ENCODE measurements around the gene HOMEZ. TPM values are rescaled to one million over a fixed set of nuclear protein-coding genes. Genes with fewer than 3 reads are reported as not detected.

HOMEZ gene
- total and polyA plus RNA-seq, 2 of the 8 experiments (the other 6 are each of a cell fraction or from before 2014, with no cell fraction given), result 9.1 to 15.9 TPM

DNA sequence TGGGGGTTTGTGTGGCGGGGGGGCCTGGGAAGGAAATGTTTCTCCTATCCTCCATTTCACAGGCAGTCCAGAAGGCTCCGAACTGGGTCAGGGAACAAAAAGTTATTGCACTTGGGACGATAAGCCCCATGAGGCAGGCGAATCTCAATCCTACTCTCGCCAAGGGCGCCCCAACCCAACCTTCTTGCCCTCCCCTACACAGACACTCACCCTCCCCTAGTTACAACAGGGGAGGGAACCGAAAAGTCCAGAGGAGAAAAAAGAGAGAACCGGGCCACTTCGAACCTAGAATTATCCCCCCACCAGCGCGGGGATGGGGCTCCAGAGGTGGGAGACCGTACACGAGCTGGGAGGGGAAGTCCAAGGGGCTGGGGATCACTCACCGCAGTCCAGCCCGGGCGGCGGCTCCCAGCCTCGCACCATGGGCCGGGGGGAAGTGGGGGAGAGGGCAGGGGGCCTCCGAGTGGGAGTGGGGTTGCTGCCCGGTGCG, 357 bp downstream of the HOMEZ start:
- POLR2A ChIA-PET (ENCODE audit: partially characterized antibody), result interaction anchor here (0.5 to 2.3 kb wide), 6 partner anchors 11 to 122 kb away, joined by 3 to 8 read pairs (median 5); partner anchors contain the start of genes BCL2L2 and PABPN1
- Histone ChIP-seq H4K8ac (ENCODE audit: extremely low read depth, insufficient read depth, low read length) (peak overlapping the region; percentile 78; the same call in 1 of the 2 replicates), H3K79me2 (ENCODE audit: control insufficient read depth in 1 of 2, insufficient read depth in 2 of 2, low read length in 2 of 2) (peaks cover 0 to 5% of the 10 kb centered on the region in 2 experiments; a peak in 1 of 4 replicates), H2AFZ (ENCODE audit: low read length) (0 out of 2 replicates have a peak overlapping the region, but pooled peaks have one; percentile 10), H3K4me2 (ENCODE audit: insufficient read depth in 1 of 2, low read depth in 2 of 2, low read length in 2 of 2) (peak overlapping the region; percentile 72 to 78), H3K4ac (replicated peaks; ENCODE audit: insufficient read length, low read depth, low read length) (no peak overlapping the region), H3K27ac (ENCODE audit: low read depth, low read length) (no peak overlapping the region), H3K36me3 (ENCODE audit: control insufficient read depth in 2 of 4, insufficient read depth in 4 of 4, low read length in 3 of 4) (no peaks in the 10 kb centered on the region), H2BK5ac (ENCODE audit: low read depth, low read length) (no peak overlapping the region), H3K79me1 (ENCODE audit: low read depth, low read length) (no peaks in the 10 kb centered on the region), H3K18ac (ENCODE audit: extremely low read depth, low read length) (no peak overlapping the region; the same call in 1 of the 2 replicates), H2BK120ac (replicated peaks; ENCODE audit: low read depth, low read length) (no peak overlapping the region), H3K9ac (replicated peaks in 1 of 4; ENCODE audit: extremely low read depth in 1 of 4, low read depth in 3 of 4, low read length in 3 of 4) (peak overlapping the region; percentile 62 to 73 (median 65)), H3K56ac (replicated peaks; ENCODE audit: insufficient read length, low read depth, low read length) (no peak overlapping the region), H3K4me1 (replicated peaks in 1 of 4; ENCODE audit: control insufficient read depth in 3 of 4, insufficient read depth in 4 of 4, low read length in 3 of 4) (no peaks in the 10 kb centered on the region; a peak in 1 of 7 replicates), H2AK5ac (ENCODE audit: low read depth, low read length) (no peak overlapping the region), H4K20me1 (replicated peaks in 1 of 2; ENCODE audit: control insufficient read depth in 1 of 2, insufficient read depth in 2 of 2, low read length in 2 of 2) (peaks cover 2 to 8% of the 10 kb centered on the region in 2 experiments), H4K91ac (replicated peaks; ENCODE audit: insufficient read length, low read length) (no peak overlapping the region), H3K4me3 (ENCODE audit: extremely low read depth in 1 of 4, insufficient read depth in 2 of 4, low read depth in 3 of 4, low read length in 4 of 4) (peak overlapping the region; percentile 69 to 98 (median 78)), H2BK15ac (ENCODE audit: low read length) (no peak overlapping the region), H2BK12ac (ENCODE audit: low read depth, low read length) (no peak overlapping the region), H3K23me2 (ENCODE audit: low read depth, low read length) (peaks cover 7% of the 10 kb centered on the region; the same call in 1 of the 2 replicates), H3K14ac (ENCODE audit: insufficient read length) (no peak overlapping the region), H3K27me3 (replicated peaks in 1 of 4; ENCODE audit: control insufficient read depth in 3 of 4, extremely low read depth in 1 of 4, insufficient read depth in 3 of 4, low read length in 3 of 4) (peaks cover 8 to 26% (median 24%) of the 10 kb centered on the region in 4 experiments), H4K5ac (ENCODE audit: insufficient read length, low read depth, low read length) (no peak overlapping the region), H2BK20ac (ENCODE audit: low read length) (no peak overlapping the region), H3K23ac (ENCODE audit: insufficient read length) (no peak overlapping the region), H3K9me3 (ENCODE audit: insufficient read depth in 2 of 2, low read depth in 1 of 2, low read length in 1 of 2) (no peaks in the 10 kb centered on the region)
- FAIRE-seq, result no peak
- 0 out of 4 replicates have a peak, but pooled peaks of 1 of the 2 experiments have one; percentile 8 for TF ChIP-seq HDAC2 (IDR thresholded peaks at IDR 0.05; ENCODE audit: borderline replicate concordance in 1 of 2, low read depth in 2 of 2, low read length in 2 of 2)
- TF ChIP-seq PHF8 (conservative IDR thresholded peaks at IDR 0.05; ENCODE audit: low read depth, low read length), result peak; percentile 32; the same call in 1 of the 2 replicates
- TF ChIP-seq POLR2A (IDR thresholded peaks at IDR 0.05; ENCODE audit: control extremely low read depth in 1 of 2, low read depth in 2 of 2, low read length in 2 of 2), result no peak
- DNase-seq (ENCODE audit: low read depth in 1 of 2, low spot score in 2 of 2), result no peak
- CTCF ChIA-PET (ENCODE audit: partially characterized antibody), result interaction anchor here (0.9 to 4.0 kb wide), 5 partner anchors 9 to 165 kb away, joined by 3 to 21 read pairs (median 5); no protein-coding TSS in a partner anchor
- 1% methylated on average over 17 of the region's 22 CpGs; no CpG with 5 or more reads in 1 of the 2 experiments for WGBS, 2 experiments (ENCODE audit: extremely low coverage in 1 of 2, insufficient coverage in 1 of 2, insufficient read length in 1 of 2, insufficient replicate concordance in 2 of 2, low coverage in 1 of 2, low lambda C conversion rate in 2 of 2, missing lambda C conversion rate in 1 of 2)

Data from H1 (cell line).